ENCODE measurements around the gene MAN1C1. TPM values are rescaled to one million over a fixed set of nuclear protein-coding genes. Genes with fewer than 3 reads are reported as not detected.
"Not testable (repeated sequence)": the region's sequence is repeated elsewhere in the genome, so short reads cannot be mapped to it uniquely, and the experiment has no call there.

Gene MAN1C1
- polyA plus RNA-seq, 4 donors, result 14.5 to 21.7 (median 18.5) TPM

GRCh38 chr1:25653558-25653957, 37.0 kb downstream of the MAN1C1 start:
- DNase-seq (ENCODE audit: low read depth in 4 of 4, low spot score in 2 of 4), result no peak

- DNase-seq (ENCODE audit: low read depth in 4 of 4, low spot score in 2 of 4), result no peak
These were observed 37.6 kb downstream of the MAN1C1 start for GRCh38 chr1:25654109-25654660.

- no peak for DNase-seq (ENCODE audit: low read depth in 4 of 4, low spot score in 2 of 4)
These were observed 40.7 kb downstream of the MAN1C1 start for GRCh38 chr1:25657121-25657882.

- no peak for DNase-seq (ENCODE audit: low read depth in 4 of 4, low spot score in 2 of 4)
These were observed 41.5 kb downstream of the MAN1C1 start for GRCh38 chr1:25657883-25658760.

- no peak for DNase-seq (ENCODE audit: low read depth in 4 of 4, low spot score in 2 of 4)
These were observed 42.3 kb downstream of the MAN1C1 start for GRCh38 chr1:25658791-25659431.

- no peak for DNase-seq (ENCODE audit: low read depth in 4 of 4, low spot score in 2 of 4)
These were observed 44.6 kb downstream of the MAN1C1 start for GRCh38 chr1:25661043-25661815.

GRCh38 chr1:25662061-25662460, 45.5 kb downstream of the MAN1C1 start:
- no peak for DNase-seq (ENCODE audit: low read depth in 4 of 4, low spot score in 2 of 4)

GRCh38 chr1:25662959-25663358, 46.4 kb downstream of the MAN1C1 start:
- DNase-seq (ENCODE audit: low read depth in 4 of 4, low spot score in 2 of 4), result not testable (repeated sequence)

GRCh38 chr1:25664357-25665199, 48.0 kb downstream of the MAN1C1 start:
- DNase-seq (ENCODE audit: low read depth in 4 of 4, low spot score in 2 of 4), result no peak

GRCh38 chr1:25666460-25666859, 49.9 kb downstream of the MAN1C1 start:
- DNase-seq (ENCODE audit: low read depth in 4 of 4, low spot score in 2 of 4), result no peak

GRCh38 chr1:25668931-25669573, 52.5 kb downstream of the MAN1C1 start:
- no peak for DNase-seq (ENCODE audit: low read depth in 4 of 4, low spot score in 2 of 4)

- DNase-seq (ENCODE audit: low read depth in 4 of 4, low spot score in 2 of 4), result no peak
These were observed 53.4 kb downstream of the MAN1C1 start for GRCh38 chr1:25669781-25670567.

GRCh38 chr1:25671929-25672328, 55.3 kb downstream of the MAN1C1 start:
- no peak for DNase-seq (ENCODE audit: low read depth in 4 of 4, low spot score in 2 of 4)

GRCh38 chr1:25672763-25673409, 56.3 kb downstream of the MAN1C1 start:
- DNase-seq (ENCODE audit: low read depth in 4 of 4, low spot score in 2 of 4), result no peak

- no peak for DNase-seq (ENCODE audit: low read depth in 4 of 4, low spot score in 2 of 4)
These were observed 56.9 kb downstream of the MAN1C1 start for GRCh38 chr1:25673456-25673855.

GRCh38 chr1:25673962-25674806, 57.6 kb downstream of the MAN1C1 start:
- DNase-seq (ENCODE audit: low read depth in 4 of 4, low spot score in 2 of 4), result no peak

GRCh38 chr1:25674807-25675084, 58.2 kb downstream of the MAN1C1 start:
- no peak for DNase-seq (ENCODE audit: low read depth in 4 of 4, low spot score in 2 of 4)

Measured in left renal cortex interstitium (tissue), 4 donors.